GM23248 (cell line): ENCODE results near the gene ZNF320.
"Not testable (repeated sequence)": the region's sequence is repeated elsewhere in the genome, so short reads cannot be mapped to it uniquely, and the experiment has no call there.

Experiments used
- EZH2 ChIP-seq: fragments of 200-600 bp; sonication (generic); IDR thresholded peaks from 2 replicates; pipeline ENCODE4 v1.6.1; 2018; ENCODE audit warnings: antibody characterized with exemption, mild to moderate bottlenecking; ENCODE audit not compliant: insufficient read depth, poor library complexity, severe bottlenecking
- EZH2phosphoT487 ChIP-seq: fragments of 200-600 bp; sonication (generic); IDR thresholded peaks from 2 replicates; pipeline ENCODE4 v1.6.1; 2018; ENCODE audit warnings: antibody characterized with exemption, moderate library complexity, mild to moderate bottlenecking, low read depth; ENCODE audit not compliant: insufficient read depth

DNA sequence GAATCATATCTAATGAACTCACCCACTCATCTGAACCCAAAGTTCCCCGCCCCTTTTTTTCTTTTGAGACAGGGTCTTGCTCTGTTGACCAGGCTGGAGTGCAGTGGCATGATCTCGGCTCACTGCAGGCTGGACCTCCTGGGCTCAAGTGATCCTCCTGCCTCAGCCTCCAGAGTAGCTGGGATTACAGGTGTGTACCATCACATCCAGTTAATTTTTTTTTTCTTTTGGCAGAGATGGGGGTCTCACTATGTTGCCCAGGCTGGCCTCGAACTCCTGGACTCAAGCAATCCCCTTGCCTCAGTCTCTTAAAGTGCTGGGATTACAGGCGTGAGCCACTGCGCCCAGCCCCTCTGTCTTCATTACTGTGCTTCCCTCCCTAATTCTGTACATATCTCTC is 43.5 kb upstream of the ZNF320 start:
- not testable (repeated sequence) for TF ChIP-seq EZH2, EZH2phosphoT487
